H9 (cell line): ENCODE measurements around the gene PKDCC. TPM values are rescaled to one million over a fixed set of nuclear protein-coding genes. Genes with fewer than 3 reads are reported as not detected.

ENCODE experiments used
- DNase-seq: peaks from one replicate; pipeline ENCODE4 v3.0.0-alpha.2; 2017
- H2AFZ ChIP-seq: one replicate; pipeline ENCODE4 v1.6.1; 2013; ENCODE audit warnings: mild to moderate bottlenecking, low read length, control low read depth, moderate library complexity
- H2AK5ac ChIP-seq: 2 replicates; pipeline ENCODE4 v1.6.1; 2013; ENCODE audit warnings: low read length, control low read depth, mixed read lengths; ENCODE audit not compliant: insufficient read length
- H2BK120ac ChIP-seq: one replicate; pipeline ENCODE4 v1.6.1; 2013; ENCODE audit warnings: low read depth, mild to moderate bottlenecking, low read length, control low read depth, inconsistent platforms; ENCODE audit not compliant: poor library complexity, severe bottlenecking
- H2BK12ac ChIP-seq: 2 replicates; pipeline ENCODE4 v1.6.1; 2013; ENCODE audit warnings: low read length, control low read depth, mixed read lengths, low read depth; ENCODE audit not compliant: insufficient read length
- H2BK15ac ChIP-seq: 2 replicates; pipeline ENCODE4 v1.6.1; 2013; ENCODE audit warnings: low read depth, low read length, control low read depth
- H2BK20ac ChIP-seq: one replicate; pipeline ENCODE4 v1.6.1; 2013; ENCODE audit warnings: low read depth, mild to moderate bottlenecking, low read length, control low read depth, inconsistent platforms; ENCODE audit not compliant: poor library complexity, severe bottlenecking
- H2BK5ac ChIP-seq: 2 replicates; pipeline ENCODE4 v1.6.1; 2013; ENCODE audit warnings: low read length, control low read depth, mixed read lengths; ENCODE audit not compliant: insufficient read length
- H3K14ac ChIP-seq: 2 replicates; pipeline ENCODE4 v1.6.1; 2013; ENCODE audit warnings: low read length, control low read depth; ENCODE audit not compliant: insufficient read depth
- H3K18ac ChIP-seq: 2 replicates; pipeline ENCODE4 v1.6.1; 2013; ENCODE audit warnings: low read depth, mild to moderate bottlenecking, mixed read lengths, low read length, control low read depth; ENCODE audit not compliant: insufficient read length
- H3K23ac ChIP-seq: 2 replicates; pipeline ENCODE4 v1.6.1; 2013; ENCODE audit warnings: low read length, control low read depth, mixed read lengths, low read depth; ENCODE audit not compliant: insufficient read length
- H3K23me2 ChIP-seq: 2 replicates; pipeline ENCODE4 v1.6.1; 2013; ENCODE audit warnings: low read depth, mild to moderate bottlenecking, mixed read lengths, low read length, control low read depth; ENCODE audit not compliant: insufficient read length, poor library complexity, severe bottlenecking
- H3K27ac ChIP-seq: 2 replicates; pipeline ENCODE4 v1.5.1; 2013; ENCODE audit warnings: low read length, control low read depth, mixed read lengths, low read depth; ENCODE audit not compliant: insufficient read length
- H3K27me3 ChIP-seq: 2 replicates; pipeline ENCODE4 v1.6.1; 2013; ENCODE audit warnings: low read length, control low read depth, inconsistent platforms; ENCODE audit not compliant: insufficient read depth
- H3K4ac ChIP-seq: 2 replicates; pipeline ENCODE4 v1.6.1; 2013; ENCODE audit warnings: low read depth, mild to moderate bottlenecking, control low read depth, inconsistent platforms, low read length, moderate library complexity
- H3K4me1 ChIP-seq: 2 replicates; pipeline ENCODE4 v1.6.1; 2013; ENCODE audit warnings: low read length, control low read depth, inconsistent platforms; ENCODE audit not compliant: insufficient read depth
- H3K4me2 ChIP-seq: 2 replicates; pipeline ENCODE4 v1.6.1; 2013; ENCODE audit warnings: low read length, control low read depth, mixed read lengths; ENCODE audit not compliant: insufficient read length, insufficient read depth
- H3K56ac ChIP-seq: 2 replicates; pipeline ENCODE4 v1.6.1; 2013; ENCODE audit warnings: low read depth, mild to moderate bottlenecking, mixed read lengths, low read length, control low read depth; ENCODE audit not compliant: insufficient read length
- H3K79me1 ChIP-seq: 2 replicates; pipeline ENCODE4 v1.6.1; 2013; ENCODE audit warnings: low read depth, mild to moderate bottlenecking, moderate library complexity, low read length, control low read depth, inconsistent platforms; ENCODE audit not compliant: insufficient read depth, poor library complexity, severe bottlenecking
- H3K79me2 ChIP-seq: 2 replicates; pipeline ENCODE4 v1.6.1; 2013; ENCODE audit warnings: low read length, control low read depth, inconsistent platforms; ENCODE audit not compliant: insufficient read depth
- H3K9ac ChIP-seq: 2 replicates; pipeline ENCODE4 v1.6.1; 2013; ENCODE audit warnings: low read length, control low read depth, mixed read lengths; ENCODE audit not compliant: insufficient read length; ENCODE audit errors: extremely low read depth
- H3K9me3 ChIP-seq: one replicate; pipeline ENCODE4 v1.6.1; 2013; ENCODE audit warnings: low read depth, low read length, inconsistent platforms; ENCODE audit not compliant: control insufficient read depth
- H3T11ph ChIP-seq: one replicate; pipeline ENCODE4 v1.6.1; 2013; ENCODE audit warnings: mild to moderate bottlenecking, low read length, control low read depth, inconsistent platforms
- H4K20me1 ChIP-seq: one replicate; pipeline ENCODE4 v1.6.1; 2013; ENCODE audit not compliant: control insufficient read depth, insufficient read length, insufficient read depth
- H4K5ac ChIP-seq: 2 replicates; pipeline ENCODE4 v1.6.1; 2013; ENCODE audit warnings: low read depth, mild to moderate bottlenecking, mixed read lengths, low read length, control low read depth; ENCODE audit not compliant: insufficient read length
- H4K8ac ChIP-seq: replicated peaks from 2 replicates; pipeline ENCODE4 v1.6.1; 2013; ENCODE audit warnings: low read length, control low read depth, mixed read lengths, low read depth; ENCODE audit not compliant: insufficient read length
- H4K91ac ChIP-seq: 2 replicates; pipeline ENCODE4 v1.6.1; 2013; ENCODE audit warnings: low read depth, mild to moderate bottlenecking, moderate library complexity, mixed read lengths, low read length, control low read depth; ENCODE audit not compliant: insufficient read length
- H3K27ac Mint-ChIP-seq, 3 experiments: 2 replicates in 2 of 3; 3 replicates in 1 of 3; pipeline ENCODE4 v1.8.0; 2020 to 2021; ENCODE audit warnings: mixed read lengths in 3 of 3, mild to moderate bottlenecking in 1 of 3, moderate library complexity in 1 of 3
- H3K27me3 Mint-ChIP-seq: 2 replicates; pipeline ENCODE4 v1.8.0; 2021; ENCODE audit warnings: low read depth, mild to moderate bottlenecking, moderate library complexity, mixed read lengths
- H3K36me3 Mint-ChIP-seq, 3 experiments: 2 replicates in 2 of 3; 3 replicates in 1 of 3; pipeline ENCODE4 v1.8.0; 2020 to 2021; ENCODE audit warnings: low read depth in 3 of 3, mixed read lengths in 3 of 3; ENCODE audit not compliant: insufficient read depth in 1 of 3
- H3K4me1 Mint-ChIP-seq, 2 experiments: 2 replicates each; pipeline ENCODE4 v1.8.0; 2020; ENCODE audit warnings: mixed read lengths in 2 of 2
- H3K4me3 Mint-ChIP-seq, 2 experiments: 2 replicates in 1 of 2; 3 replicates in 1 of 2; pipeline ENCODE4 v1.8.0; 2020 to 2021; ENCODE audit warnings: mild to moderate bottlenecking in 2 of 2, mixed read lengths in 2 of 2, moderate library complexity in 1 of 2
- H3K9me3 Mint-ChIP-seq, 2 experiments: 2 replicates in 1 of 2; 3 replicates in 1 of 2; pipeline ENCODE4 v1.8.0; 2020; ENCODE audit warnings: mild to moderate bottlenecking in 2 of 2, mixed read lengths in 2 of 2, moderate library complexity in 1 of 2
- CTCF ChIP-seq: fragments of 200-600 bp; sonication (generic); conservative IDR thresholded peaks from 3 replicates; pipeline ENCODE4 v1.8.0; 2021; ENCODE audit warnings: antibody characterized with exemption, mild to moderate bottlenecking
- WGBS: extraction: QIAGEN DNeasy Blood & Tissue Kit; methylation state at CpG from one replicate; pipeline ENCODE4 v1.1.7; 2013; ENCODE audit warnings: missing lambda C conversion rate, low lambda C conversion rate, mixed read lengths; ENCODE audit not compliant: insufficient read length; ENCODE audit errors: extremely low coverage; 5-methylcytosine and 5-hydroxymethylcytosine counted together
- total RNA-seq: library from RNA; stranded (reverse); gene quantifications from 2 replicates; pipeline ENCODE4 v1.2.1, GENCODE V29; 2021

PKDCC gene
- total RNA-seq, 1 experiment from 2014 or later, result 134 TPM

- Mint-ChIP-seq H3K4me3 (no peak overlapping the region), H3K36me3 (no peaks in the 10 kb centered on the region), H3K27ac (no peak overlapping the region; a peak in 1 of 7 replicates), H3K9me3 (no peaks in the 10 kb centered on the region), H3K27me3 (peaks cover 49% of the 10 kb centered on the region), H3K4me1 (peaks cover 23 to 25% of the 10 kb centered on the region in 2 experiments)
- Histone ChIP-seq H3K56ac (no peak overlapping the region), H2BK12ac (no peak overlapping the region), H3K27me3 (no peaks in the 10 kb centered on the region; the same call in 1 of the 2 replicates), H3K79me2 (no peaks in the 10 kb centered on the region), H3K9ac (no peak overlapping the region), H2BK120ac (no peak overlapping the region), H3K4me2 (no peak overlapping the region), H3K27ac (no peak overlapping the region), H2BK15ac (no peak overlapping the region), H3K4me1 (peaks cover 9% of the 10 kb centered on the region), H2AFZ (no peak overlapping the region), H3K23ac (no peak overlapping the region), H4K5ac (no peak overlapping the region), H3K23me2 (no peaks in the 10 kb centered on the region), H2BK5ac (no peak overlapping the region), H2BK20ac (no peak overlapping the region), H3T11ph (no peak overlapping the region), H3K4ac (no peak overlapping the region; the same call in 1 of the 2 replicates), H4K20me1 (peaks cover 2% of the 10 kb centered on the region), H3K14ac (no peak overlapping the region), H4K91ac (no peak overlapping the region), H3K9me3 (no peaks in the 10 kb centered on the region), H2AK5ac (no peak overlapping the region), H3K79me1 (no peaks in the 10 kb centered on the region), H4K8ac (no peak overlapping the region), H3K18ac (no peak overlapping the region)
- no peak for TF ChIP-seq CTCF
- no CpG with 5 or more reads among the region's 3 CpGs for WGBS
- DNase-seq, result no peak
Measured at GRCh38 chr2:42091671-42092070, 43.9 kb downstream of the PKDCC start.
